Transverse colon (tissue), 4 donors: ENCODE results near the gene RSF1. TPM values are rescaled to one million over a fixed set of nuclear protein-coding genes. Genes with fewer than 3 reads are reported as not detected.

Experiments
- DNase-seq: peaks from one replicate; pipeline ENCODE4 v3.0.0-alpha.2; 2019
- H3K27ac ChIP-seq, 4 donors: fragments of 200-600 bp; sonication (generic); 2 replicates each; pipeline ENCODE4 v1.5.1; 2016 to 2018; ENCODE audit warnings: inconsistent platforms in 4 of 4
- H3K27me3 ChIP-seq: fragments of 200-600 bp; sonication (generic); 2 replicates; pipeline ENCODE4 v1.5.1; 2017; ENCODE audit warnings: inconsistent platforms
- H3K36me3 ChIP-seq, 4 donors: fragments of 200-600 bp; sonication (generic); 2 replicates each; pipeline ENCODE4 v1.5.1; 2017 to 2019; ENCODE audit warnings: inconsistent platforms in 4 of 4
- H3K4me1 ChIP-seq, 4 donors: fragments of 200-600 bp; sonication (generic); 2 replicates each; pipeline ENCODE4 v1.5.1; 2017 to 2020; ENCODE audit warnings: inconsistent platforms in 4 of 4
- H3K4me3 ChIP-seq, 4 donors: fragments of 200-600 bp; sonication (generic); 1 replicate in 1 of 4; 2 replicates in 3 of 4; pipeline versions ENCODE4 v1.5.1 to v1.6.1; 2017 to 2019; ENCODE audit warnings: inconsistent platforms in 4 of 4
- H3K9me3 ChIP-seq, 2 donors: fragments of 200-600 bp; sonication (generic); 2 replicates each; pipeline ENCODE4 v1.5.1; 2017 to 2019; ENCODE audit warnings: inconsistent platforms in 2 of 2
- CTCF ChIP-seq, 5 experiments: fragments of 200-600 bp in 3 of 5; fragments of 450-650 bp in 2 of 5; sonication (generic) in 3 of 5; IDR thresholded peaks; 1 replicate in 2 of 5; 2 replicates in 3 of 5; pipeline ENCODE4 v1.5.1; 2016 to 2017; ENCODE audit warnings: antibody characterized with exemption in 5 of 5, inconsistent platforms in 3 of 5, mild to moderate bottlenecking in 2 of 5, moderate library complexity in 1 of 5
- EP300 ChIP-seq: sonication (generic); formaldehyde crosslinking; IDR thresholded peaks from one replicate; pipeline ENCODE4 v1.6.1; 2017; ENCODE audit warnings: antibody characterized with exemption, low read depth
- POLR2A ChIP-seq: fragments of 450-650 bp; IDR thresholded peaks from one replicate; pipeline ENCODE4 v1.6.1; 2016; ENCODE audit warnings: antibody characterized with exemption, mild to moderate bottlenecking, moderate library complexity
- POLR2AphosphoS5 ChIP-seq, 3 donors: sonication (generic); formaldehyde crosslinking; IDR thresholded peaks; one replicate each; pipeline ENCODE4 v1.6.1; 2016; ENCODE audit warnings: antibody characterized with exemption in 3 of 3
- WGBS, 2 donors: methylation state at CpG; one replicate each; pipeline ENCODE4 v1.1.5; 2018; ENCODE audit warnings: low coverage in 1 of 2; 5-methylcytosine and 5-hydroxymethylcytosine counted together
- in situ Hi-C, 4 donors: fragments of 200-750 bp; cut with MboI; loops; one replicate each; pipeline versions ENCODE4 v1.15.0 to v1.15.1; 2017; ENCODE audit warnings: low sequenced_read_pairs in 3 of 4, low pct_ligation_motif_present in 1 of 4, low pct_unique_long_range_greater_than_20kb in 1 of 4
- intact Hi-C: fragments of 100-400 bp; cut with DNase I; formaldehyde crosslinking; loops from one replicate; pipeline ENCODE4 v1.15.1; 2023; ENCODE audit warnings: low total_unique reads
- total RNA-seq, 4 donors: library from RNA; depleted of rRNA; stranded (reverse); fragments of >200 nt; gene quantifications; one replicate each; pipeline ENCODE4 v1.1.0, GENCODE V29; 2016

RSF1 gene
- total RNA-seq, 4 donors from 2014 or later: 45.6 to 72.8 (median 58.1) TPM

GRCh38 chr11:77661670-77662069, 158.9 kb downstream of the RSF1 start:
- Histone ChIP-seq H3K27me3 (no peaks in the 10 kb centered on the region), H3K4me1 (peaks cover 0 to 10% (median 5%) of the 10 kb centered on the region in 4 donors), H3K36me3 (peaks cover 0 to 7% (median 2%) of the 10 kb centered on the region in 4 donors), H3K4me3 (no peak overlapping the region), H3K27ac (no peak overlapping the region), H3K9me3 (no peaks in the 10 kb centered on the region)
- TF ChIP-seq EP300: no peak
- no peak for TF ChIP-seq CTCF (IDR thresholded peaks at IDR 0.05)
- no peak for TF ChIP-seq POLR2A
- TF ChIP-seq POLR2AphosphoS5 (IDR thresholded peaks at IDR 0.05): no peak
- intact Hi-C loops: no loop called here
- DNase-seq: no peak
- 90 to 94% methylated on average over 3 of the region's 3 CpGs for WGBS, 2 donors
- in situ Hi-C loops: no loop called here

DNA sequence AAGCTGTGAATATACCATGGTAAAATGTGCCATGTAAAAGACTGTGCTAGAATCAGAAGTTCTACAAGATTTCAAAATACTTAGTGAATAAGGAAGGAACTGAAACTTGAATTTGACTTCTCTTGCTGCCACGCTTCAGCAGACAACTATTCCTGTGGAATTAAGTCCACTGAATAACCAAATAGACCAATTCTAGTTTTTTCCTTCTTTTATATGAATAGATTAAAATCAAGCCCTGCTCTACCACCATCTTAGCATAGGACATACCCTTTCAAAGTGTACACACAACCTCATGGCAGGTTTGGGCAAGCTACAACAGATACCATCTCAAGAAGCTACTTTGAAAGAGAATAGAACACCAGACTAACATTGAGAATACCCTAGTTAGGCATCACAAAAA, 159.6 kb downstream of the RSF1 start:
- peaks cover 0 to 9% (median 3%) of the 10 kb centered on the region in 4 donors for H3K4me1 ChIP-seq
- H3K27ac ChIP-seq: no peak overlapping the region
- no peaks in the 10 kb centered on the region for H3K9me3 ChIP-seq
- in situ Hi-C loops (no loop called here), intact Hi-C loops (no loop called here)
- no peaks in the 10 kb centered on the region for H3K36me3 ChIP-seq
- no peaks in the 10 kb centered on the region for H3K27me3 ChIP-seq
- TF ChIP-seq POLR2A: no peak
- TF ChIP-seq CTCF (IDR thresholded peaks at IDR 0.05): no peak
- no peak for TF ChIP-seq POLR2AphosphoS5 (IDR thresholded peaks at IDR 0.05)
- TF ChIP-seq EP300: no peak
- H3K4me3 ChIP-seq: no peak overlapping the region
- DNase-seq: no peak
- 67 to 80% methylated on average over 1 of the region's 1 CpG for WGBS, 2 donors

- Histone ChIP-seq H3K9me3 (no peaks in the 10 kb centered on the region), H3K27me3 (no peaks in the 10 kb centered on the region), H3K36me3 (no peaks in the 10 kb centered on the region), H3K27ac (no peak overlapping the region), H3K4me1 (no peaks in the 10 kb centered on the region), H3K4me3 (no peak overlapping the region)
- 88 to 94% methylated on average over 4 of the region's 4 CpGs for WGBS, 2 donors
- in situ Hi-C loops: no loop called here
- no peak for DNase-seq
- intact Hi-C loops: no loop called here
- TF ChIP-seq POLR2A (no peak), CTCF (IDR thresholded peaks at IDR 0.05) (no peak), POLR2AphosphoS5 (IDR thresholded peaks at IDR 0.05) (no peak), EP300 (no peak)
These were observed 162.1 kb downstream of the RSF1 start for GRCh38 chr11:77658213-77659013.

GRCh38 chr11:77656362-77656761, 164.2 kb downstream of the RSF1 start:
- in situ Hi-C loops: no loop called here
- Histone ChIP-seq H3K36me3 (no peaks in the 10 kb centered on the region), H3K27ac (no peak overlapping the region), H3K27me3 (no peaks in the 10 kb centered on the region), H3K4me1 (no peaks in the 10 kb centered on the region), H3K9me3 (no peaks in the 10 kb centered on the region), H3K4me3 (no peak overlapping the region)
- intact Hi-C loops: no loop called here
- 81 to 93% methylated on average over 5 to 7 of the region's 7 CpGs for WGBS, 2 donors
- DNase-seq: no peak
- TF ChIP-seq POLR2AphosphoS5 (IDR thresholded peaks at IDR 0.05): no peak
- TF ChIP-seq EP300: no peak
- TF ChIP-seq CTCF (IDR thresholded peaks at IDR 0.05): no peak
- TF ChIP-seq POLR2A: no peak
